SK-N-SH (cell line): ENCODE measurements around the gene TCN1.

Experiments used
- EP300 ChIP-seq, 2 experiments: IDR thresholded peaks; 2 replicates each; pipeline versions ENCODE4 v1.4.0 to v1.6.1; 2012; ENCODE audit warnings: borderline replicate concordance in 1 of 2, low read depth in 1 of 2, low read length in 1 of 2
- GABPA ChIP-seq: IDR thresholded peaks from 2 replicates; pipeline ENCODE4 v1.4.0; 2012; ENCODE audit warnings: low read depth, mild to moderate bottlenecking
- GATA2 ChIP-seq: sonication (generic); formaldehyde crosslinking; IDR thresholded peaks from 2 replicates; pipeline ENCODE4 v1.5.0; 2020; ENCODE audit warnings: mild to moderate bottlenecking, missing genetic modification reagents
- NFIC ChIP-seq: IDR thresholded peaks from 2 replicates; pipeline ENCODE4 v1.4.0; 2012; ENCODE audit warnings: borderline replicate concordance
- NRF1 ChIP-seq: IDR thresholded peaks from 2 replicates; pipeline ENCODE4 v1.6.1; 2012; ENCODE audit warnings: low read depth, mild to moderate bottlenecking, low read length
- POLR2AphosphoS5 ChIP-seq: IDR thresholded peaks from 2 replicates; pipeline ENCODE4 v1.6.1; 2012; ENCODE audit warnings: low read depth, low read length
- SMC3 ChIP-seq: IDR thresholded peaks from 2 replicates; pipeline ENCODE4 v1.6.1; 2012; ENCODE audit warnings: low read depth, low read length, improper control_type of control experiment
- TAF1 ChIP-seq: IDR thresholded peaks from 2 replicates; pipeline ENCODE4 v1.6.1; 2012; ENCODE audit warnings: low read depth, mild to moderate bottlenecking, low read length, moderate library complexity, borderline replicate concordance
- YY1 ChIP-seq: IDR thresholded peaks from 2 replicates; pipeline ENCODE4 v1.4.0; 2012; ENCODE audit warnings: low read depth, mild to moderate bottlenecking
- TF ChIP-seq, protein P1 (sequence below): fragments of 200-600 bp; sonication (generic); IDR thresholded peaks from 2 replicates; pipeline ENCODE4 v1.6.1; 2017; ENCODE audit warnings: antibody characterized with exemption, mild to moderate bottlenecking, moderate library complexity
- TF ChIP-seq, protein P2 (sequence below): IDR thresholded peaks from 2 replicates; pipeline ENCODE4 v1.4.0; 2012; ENCODE audit warnings: low read depth, borderline replicate concordance
- TF ChIP-seq, protein P3 (sequence below): fragments of 150-350 bp; IDR thresholded peaks from 2 replicates; pipeline ENCODE4 v1.6.1; 2017; ENCODE audit warnings: antibody characterized with exemption, low read length, low read depth, borderline replicate concordance

DNA sequence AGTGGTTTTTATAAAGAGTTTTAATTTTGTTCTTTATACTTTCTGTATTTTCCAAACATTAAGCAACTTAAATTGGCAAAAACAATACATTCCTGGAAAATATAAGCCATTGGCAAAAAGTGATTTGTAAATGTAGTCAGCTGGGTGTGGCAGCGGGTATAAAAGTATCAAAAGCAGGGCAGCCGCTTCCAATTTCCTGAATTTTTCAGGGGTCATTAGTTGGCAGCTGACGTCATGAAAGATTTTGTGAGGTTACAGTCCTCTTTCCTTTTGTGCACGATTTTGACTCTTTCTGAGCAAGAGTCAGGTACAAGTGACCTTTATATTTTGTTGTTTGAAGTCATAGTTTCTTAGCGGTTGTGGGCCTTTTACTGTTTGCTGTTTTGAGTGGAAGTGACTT, 12.3 kb upstream of the TCN1 start, which contains the start of gene OOSP3:
- TF ChIP-seq POLR2AphosphoS5 = no peak
- no peak for TF ChIP-seq EP300 (IDR thresholded peaks at IDR 0.05; ENCODE audit: borderline replicate concordance in 1 of 2, low read depth in 1 of 2, low read length in 1 of 2)
- TF ChIP-seq, protein P1, sequence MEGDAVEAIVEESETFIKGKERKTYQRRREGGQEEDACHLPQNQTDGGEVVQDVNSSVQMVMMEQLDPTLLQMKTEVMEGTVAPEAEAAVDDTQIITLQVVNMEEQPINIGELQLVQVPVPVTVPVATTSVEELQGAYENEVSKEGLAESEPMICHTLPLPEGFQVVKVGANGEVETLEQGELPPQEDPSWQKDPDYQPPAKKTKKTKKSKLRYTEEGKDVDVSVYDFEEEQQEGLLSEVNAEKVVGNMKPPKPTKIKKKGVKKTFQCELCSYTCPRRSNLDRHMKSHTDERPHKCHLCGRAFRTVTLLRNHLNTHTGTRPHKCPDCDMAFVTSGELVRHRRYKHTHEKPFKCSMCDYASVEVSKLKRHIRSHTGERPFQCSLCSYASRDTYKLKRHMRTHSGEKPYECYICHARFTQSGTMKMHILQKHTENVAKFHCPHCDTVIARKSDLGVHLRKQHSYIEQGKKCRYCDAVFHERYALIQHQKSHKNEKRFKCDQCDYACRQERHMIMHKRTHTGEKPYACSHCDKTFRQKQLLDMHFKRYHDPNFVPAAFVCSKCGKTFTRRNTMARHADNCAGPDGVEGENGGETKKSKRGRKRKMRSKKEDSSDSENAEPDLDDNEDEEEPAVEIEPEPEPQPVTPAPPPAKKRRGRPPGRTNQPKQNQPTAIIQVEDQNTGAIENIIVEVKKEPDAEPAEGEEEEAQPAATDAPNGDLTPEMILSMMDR = no peak
- TF ChIP-seq GATA2 = no peak
- TF ChIP-seq YY1 = no peak
- no peak for TF ChIP-seq SMC3
- TF ChIP-seq, protein P2, sequence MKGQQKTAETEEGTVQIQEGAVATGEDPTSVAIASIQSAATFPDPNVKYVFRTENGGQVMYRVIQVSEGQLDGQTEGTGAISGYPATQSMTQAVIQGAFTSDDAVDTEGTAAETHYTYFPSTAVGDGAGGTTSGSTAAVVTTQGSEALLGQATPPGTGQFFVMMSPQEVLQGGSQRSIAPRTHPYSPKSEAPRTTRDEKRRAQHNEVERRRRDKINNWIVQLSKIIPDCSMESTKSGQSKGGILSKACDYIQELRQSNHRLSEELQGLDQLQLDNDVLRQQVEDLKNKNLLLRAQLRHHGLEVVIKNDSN = no peak
- no peak for TF ChIP-seq GABPA
- TF ChIP-seq NRF1 = no peak
- TF ChIP-seq NFIC = no peak
- TF ChIP-seq, protein P3, sequence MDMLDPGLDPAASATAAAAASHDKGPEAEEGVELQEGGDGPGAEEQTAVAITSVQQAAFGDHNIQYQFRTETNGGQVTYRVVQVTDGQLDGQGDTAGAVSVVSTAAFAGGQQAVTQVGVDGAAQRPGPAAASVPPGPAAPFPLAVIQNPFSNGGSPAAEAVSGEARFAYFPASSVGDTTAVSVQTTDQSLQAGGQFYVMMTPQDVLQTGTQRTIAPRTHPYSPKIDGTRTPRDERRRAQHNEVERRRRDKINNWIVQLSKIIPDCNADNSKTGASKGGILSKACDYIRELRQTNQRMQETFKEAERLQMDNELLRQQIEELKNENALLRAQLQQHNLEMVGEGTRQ = no peak
- no peak for TF ChIP-seq TAF1
